CD14-positive monocyte (primary cell): Measurements from ENCODE around the gene MMP15. TPM values are rescaled to one million over a fixed set of nuclear protein-coding genes. Genes with fewer than 3 reads are reported as not detected.

Experiments
- DNase-seq, 3 donors: peaks; one replicate each; pipeline ENCODE4 v3.0.0-alpha.2; 2011 to 2022
- H2AFZ ChIP-seq: 2 replicates; pipeline ENCODE4 v1.6.0; 2012; ENCODE audit warnings: mild to moderate bottlenecking, low read depth, low read length, inconsistent platforms; ENCODE audit not compliant: insufficient read depth, poor library complexity, severe bottlenecking
- H3K27ac ChIP-seq, 2 donors: 1 replicate in 1 of 2; 2 replicates in 1 of 2; pipeline ENCODE4 v1.5.1; 2012 to 2013; ENCODE audit warnings: low read length in 2 of 2, control low read depth in 1 of 2, inconsistent platforms in 1 of 2, low read depth in 1 of 2, mild to moderate bottlenecking in 1 of 2
- H3K27me3 ChIP-seq, 2 donors: one replicate each; pipeline versions ENCODE4 v1.6.0 to v1.6.1; 2011 to 2013; ENCODE audit warnings: low read length in 2 of 2; ENCODE audit not compliant: control insufficient read depth in 2 of 2, insufficient read depth in 2 of 2
- H3K36me3 ChIP-seq, 2 donors: replicated peaks in 1 of 2; 1 replicate in 1 of 2; 2 replicates in 1 of 2; pipeline versions ENCODE4 v1.5.1 to v1.6.1; 2012 to 2013; ENCODE audit warnings: low read length in 2 of 2, control low read depth in 1 of 2, inconsistent platforms in 1 of 2, mild to moderate bottlenecking in 1 of 2; ENCODE audit not compliant: insufficient read depth in 2 of 2, control insufficient read depth in 1 of 2
- H3K4me1 ChIP-seq, 2 donors: 1 replicate in 1 of 2; 2 replicates in 1 of 2; pipeline versions ENCODE4 v1.5.1 to v1.6.1; 2012 to 2013; ENCODE audit warnings: low read length in 2 of 2, control low read depth in 1 of 2, inconsistent platforms in 1 of 2, mild to moderate bottlenecking in 1 of 2, moderate library complexity in 1 of 2; ENCODE audit not compliant: insufficient read depth in 2 of 2, control insufficient read depth in 1 of 2
- H3K4me2 ChIP-seq: replicated peaks from 2 replicates; pipeline ENCODE3; 2012; ENCODE audit warnings: low read length, moderate library complexity, mild to moderate bottlenecking; ENCODE audit not compliant: poor library complexity, severe bottlenecking; ENCODE audit errors: extremely low read depth
- H3K4me3 ChIP-seq, 3 experiments: fragments of 200-600 bp in 1 of 3; sonication (generic) in 1 of 3; replicated peaks in 1 of 3; 1 replicate in 2 of 3; 2 replicates in 1 of 3; pipeline ENCODE4 v1.5.1; 2011 to 2013; ENCODE audit warnings: low read length in 3 of 3, mild to moderate bottlenecking in 3 of 3, control low read depth in 2 of 3, low read depth in 2 of 3, inconsistent platforms in 1 of 3, moderate library complexity in 1 of 3
- H3K79me2 ChIP-seq: 2 replicates; pipeline ENCODE4 v1.6.0; 2012; ENCODE audit warnings: mild to moderate bottlenecking, control low read depth, inconsistent platforms, low read length, moderate library complexity; ENCODE audit not compliant: insufficient read depth
- H3K9ac ChIP-seq: 2 replicates; pipeline ENCODE4 v1.6.0; 2017; ENCODE audit warnings: low read length, mild to moderate bottlenecking; ENCODE audit not compliant: insufficient read depth, poor library complexity, severe bottlenecking
- H3K9me3 ChIP-seq, 2 donors: replicated peaks in 1 of 2; 1 replicate in 1 of 2; 2 replicates in 1 of 2; pipeline versions ENCODE4 v1.5.1 to v1.6.1; 2012 to 2013; ENCODE audit warnings: low read length in 2 of 2, control low read depth in 1 of 2; ENCODE audit not compliant: control insufficient read depth in 1 of 2, insufficient read depth in 1 of 2
- H4K20me1 ChIP-seq: 2 replicates; pipeline ENCODE4 v1.6.0; 2012; ENCODE audit warnings: mild to moderate bottlenecking, low read length, control low read depth, moderate library complexity; ENCODE audit not compliant: insufficient read depth
- H3K27ac Mint-ChIP-seq, 7 donors: one replicate each; pipeline ENCODE4 v1.8.0; 2020; ENCODE audit warnings: mild to moderate bottlenecking in 7 of 7, mixed read lengths in 7 of 7, moderate library complexity in 6 of 7, inconsistent platforms in 2 of 7
- H3K27me3 Mint-ChIP-seq, 3 donors: one replicate each; pipeline ENCODE4 v1.8.0; 2021 to 2022; ENCODE audit warnings: low read depth in 3 of 3, mild to moderate bottlenecking in 3 of 3, mixed read lengths in 3 of 3, moderate library complexity in 3 of 3, inconsistent platforms in 1 of 3
- H3K36me3 Mint-ChIP-seq, 2 donors: one replicate each; pipeline ENCODE4 v1.8.0; 2020; ENCODE audit warnings: mixed read lengths in 2 of 2, inconsistent platforms in 1 of 2, mild to moderate bottlenecking in 1 of 2
- H3K4me1 Mint-ChIP-seq: one replicate; pipeline ENCODE4 v1.8.0; 2020; ENCODE audit warnings: mild to moderate bottlenecking, mixed read lengths
- H3K4me3 Mint-ChIP-seq, 2 donors: one replicate each; pipeline ENCODE4 v1.8.0; 2020; ENCODE audit warnings: mild to moderate bottlenecking in 2 of 2, mixed read lengths in 2 of 2, moderate library complexity in 1 of 2
- H3K9me3 Mint-ChIP-seq, 7 donors: one replicate each; pipeline ENCODE4 v1.8.0; 2020 to 2022; ENCODE audit warnings: mixed read lengths in 7 of 7, mild to moderate bottlenecking in 6 of 7, moderate library complexity in 6 of 7, inconsistent platforms in 2 of 7
- WGBS: methylation state at CpG from one replicate; pipeline ENCODE4 v1.1.5; 2013; ENCODE audit warnings: missing lambda C conversion rate; ENCODE audit not compliant: insufficient coverage; 5-methylcytosine and 5-hydroxymethylcytosine counted together
- intact Hi-C, 2 donors: fragments of 100-400 bp; cut with micrococcal nuclease; formaldehyde crosslinking; loops; one replicate each; pipeline versions ENCODE4 v1.15.0 to v1.15.1; 2023
- polyA plus RNA-seq, 3 donors: library from polyadenylated mRNA; depleted of rRNA in 1 of 3; unstranded in 2 of 3; stranded (reverse) in 1 of 3; fragments of 300-500 nt in 2 of 3; fragments of >200 nt in 1 of 3; fragmentation: Illumina TruSeq in 2 of 3; gene quantifications; 1 replicate in 2 of 3; 2 replicates in 1 of 3; pipeline ENCODE4 v1.2.3, GENCODE V29; 2012 to 2021
- TF ChIP-seq, protein P1 (sequence below): fragments of 200-600 bp; IDR thresholded peaks from one replicate; pipeline ENCODE4 v1.8.0; 2022; ENCODE audit warnings: antibody characterized with exemption, mild to moderate bottlenecking

MMP15 gene
- polyA plus RNA-seq, 3 donors: not detected

DNA sequence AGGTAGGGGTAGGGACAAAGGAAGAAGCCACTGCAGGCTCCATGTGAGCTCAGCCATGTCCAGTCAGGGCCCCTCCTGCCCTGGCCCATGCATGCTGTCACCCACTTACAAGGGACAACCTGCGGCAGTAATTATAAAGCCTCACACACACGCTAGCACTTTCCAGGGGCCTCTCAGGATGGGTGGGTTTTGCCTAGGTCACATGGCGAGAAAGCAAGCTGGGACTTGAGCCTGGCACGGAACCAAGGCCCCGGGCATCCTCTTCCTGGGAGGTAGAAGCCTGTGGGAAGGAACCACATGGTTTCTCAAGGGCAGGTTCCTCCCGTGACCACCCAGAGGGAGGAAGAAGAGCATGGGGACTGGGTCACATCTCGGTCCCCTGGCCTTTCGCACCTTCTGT is 32.1 kb upstream of the MMP15 start:
- 41% methylated on average over 4 of the region's 8 CpGs for WGBS
- no peak overlapping the region for H3K4me3 ChIP-seq
- Mint-ChIP-seq H3K27me3 (no peaks in the 10 kb centered on the region), H3K4me1 (peaks cover 45% of the 10 kb centered on the region), H3K4me3 (no peak overlapping the region), H3K36me3 (peaks cover 30 to 43% of the 10 kb centered on the region in 2 donors), H3K9me3 (peaks cover 0 to 2% (median 0%) of the 10 kb centered on the region in 7 donors), H3K27ac (peak overlapping the region in 2 of 7 donors; percentile 8 to 15)
- H2AFZ ChIP-seq: no peak overlapping the region
- peaks cover 61% of the 10 kb centered on the region for H4K20me1 ChIP-seq
- H3K36me3 ChIP-seq: peaks cover 27 to 36% of the 10 kb centered on the region in 2 donors
- H3K27ac ChIP-seq: peak overlapping the region in 1 of 2 donors; percentile 55
- peaks cover 35 to 43% of the 10 kb centered on the region in 2 donors for H3K4me1 ChIP-seq
- intact Hi-C loops: no loop called here
- H3K79me2 ChIP-seq: peaks cover 41% of the 10 kb centered on the region
- no peak for DNase-seq
- no peaks in the 10 kb centered on the region for H3K27me3 ChIP-seq
- no peaks in the 10 kb centered on the region for H3K9me3 ChIP-seq
- no peak overlapping the region for H3K9ac ChIP-seq
- H3K4me2 ChIP-seq: no peak overlapping the region
- TF ChIP-seq, protein P1, sequence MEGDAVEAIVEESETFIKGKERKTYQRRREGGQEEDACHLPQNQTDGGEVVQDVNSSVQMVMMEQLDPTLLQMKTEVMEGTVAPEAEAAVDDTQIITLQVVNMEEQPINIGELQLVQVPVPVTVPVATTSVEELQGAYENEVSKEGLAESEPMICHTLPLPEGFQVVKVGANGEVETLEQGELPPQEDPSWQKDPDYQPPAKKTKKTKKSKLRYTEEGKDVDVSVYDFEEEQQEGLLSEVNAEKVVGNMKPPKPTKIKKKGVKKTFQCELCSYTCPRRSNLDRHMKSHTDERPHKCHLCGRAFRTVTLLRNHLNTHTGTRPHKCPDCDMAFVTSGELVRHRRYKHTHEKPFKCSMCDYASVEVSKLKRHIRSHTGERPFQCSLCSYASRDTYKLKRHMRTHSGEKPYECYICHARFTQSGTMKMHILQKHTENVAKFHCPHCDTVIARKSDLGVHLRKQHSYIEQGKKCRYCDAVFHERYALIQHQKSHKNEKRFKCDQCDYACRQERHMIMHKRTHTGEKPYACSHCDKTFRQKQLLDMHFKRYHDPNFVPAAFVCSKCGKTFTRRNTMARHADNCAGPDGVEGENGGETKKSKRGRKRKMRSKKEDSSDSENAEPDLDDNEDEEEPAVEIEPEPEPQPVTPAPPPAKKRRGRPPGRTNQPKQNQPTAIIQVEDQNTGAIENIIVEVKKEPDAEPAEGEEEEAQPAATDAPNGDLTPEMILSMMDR: no peak

DNA sequence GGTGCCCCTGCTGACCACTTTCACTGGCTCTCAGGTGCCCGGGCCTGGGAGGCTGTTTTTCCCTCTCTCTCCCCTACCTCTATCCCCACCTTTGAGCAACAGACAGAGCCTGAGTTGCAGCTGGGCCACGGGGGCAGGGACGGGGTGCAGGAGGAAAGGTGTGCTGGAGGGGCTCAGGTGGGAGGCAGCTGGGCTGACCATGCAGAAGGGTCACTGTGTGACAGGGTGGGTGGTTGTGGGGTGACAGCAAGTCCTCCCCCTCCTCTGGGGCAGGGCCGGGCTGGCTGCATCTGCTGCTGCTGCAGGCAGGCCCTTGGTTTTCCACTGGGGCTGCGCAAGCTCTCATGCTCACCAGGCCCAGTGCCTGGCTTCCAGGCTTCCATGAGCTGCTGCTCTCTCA is 31.7 kb upstream of the MMP15 start:
- peaks cover 46% of the 10 kb centered on the region for H3K79me2 ChIP-seq
- TF ChIP-seq, protein P1: no peak
- no peaks in the 10 kb centered on the region for H3K27me3 ChIP-seq
- peaks cover 30 to 43% of the 10 kb centered on the region in 2 donors for H3K36me3 Mint-ChIP-seq
- H3K9ac ChIP-seq: peak overlapping the region; percentile 15
- no peak overlapping the region for H2AFZ ChIP-seq
- intact Hi-C loops: no loop called here
- peaks cover 0 to 2% (median 0%) of the 10 kb centered on the region in 7 donors for H3K9me3 Mint-ChIP-seq
- H3K4me3 Mint-ChIP-seq: no peak overlapping the region
- H3K36me3 ChIP-seq: peaks cover 27 to 36% of the 10 kb centered on the region in 2 donors
- peaks cover 39 to 47% of the 10 kb centered on the region in 2 donors for H3K4me1 ChIP-seq
- WGBS: 100% methylated on average over 2 of the region's 5 CpGs
- peak overlapping the region in 2 of 7 donors; percentile 15 to 63 for H3K27ac Mint-ChIP-seq
- H3K27me3 Mint-ChIP-seq: no peaks in the 10 kb centered on the region
- no peaks in the 10 kb centered on the region for H3K9me3 ChIP-seq
- H3K27ac ChIP-seq: peak overlapping the region in 1 of 2 donors; percentile 55
- no peak overlapping the region for H3K4me2 ChIP-seq
- H3K4me3 ChIP-seq: no peak overlapping the region
- peaks cover 49% of the 10 kb centered on the region for H3K4me1 Mint-ChIP-seq
- DNase-seq: no peak
- peaks cover 66% of the 10 kb centered on the region for H4K20me1 ChIP-seq
